K562 (cell line): ENCODE data around the gene WDFY2. TPM values are rescaled to one million over a fixed set of nuclear protein-coding genes. Genes with fewer than 3 reads are reported as not detected.

Experiments
- BHLHE40 ChIP-seq: IDR thresholded peaks from 2 replicates; pipeline ENCODE4 v1.6.1; 2011; ENCODE audit warnings: low read length, improper control_type of control experiment
- CREB1 ChIP-seq, 2 experiments: sonication (generic) in 1 of 2; formaldehyde crosslinking in 1 of 2; IDR thresholded peaks; 2 replicates each; pipeline versions ENCODE4 v1.6.1 to v1.8.0; 2012 to 2022; ENCODE audit warnings: inconsistent platforms in 1 of 2, mild to moderate bottlenecking in 1 of 2, missing genetic modification reagents in 1 of 2, moderate library complexity in 1 of 2
- GATAD2B ChIP-seq: fragments of 450-650 bp; IDR thresholded peaks from 2 replicates; pipeline ENCODE4 v1.6.1; 2017; ENCODE audit warnings: mild to moderate bottlenecking, borderline replicate concordance
- KDM1A ChIP-seq, 2 experiments: fragments of 450-650 bp; IDR thresholded peaks; 2 replicates each; pipeline ENCODE4 v1.6.1; 2016; ENCODE audit warnings: mild to moderate bottlenecking in 2 of 2
- MTF1 ChIP-seq: fragments of 250-450 bp; sonication (Bioruptor Pico); IDR thresholded peaks from 2 replicates; pipeline ENCODE4 v1.9.0; 2021; ENCODE audit warnings: moderate library complexity, mild to moderate bottlenecking, inconsistent platforms, borderline replicate concordance
- POLR2H ChIP-seq: IDR thresholded peaks from 2 replicates; pipeline ENCODE4 v1.6.1; 2016; ENCODE audit warnings: missing genetic modification characterization, low read depth, mild to moderate bottlenecking, control low read depth, missing compliant biosample characterization, moderate library complexity
- TAL1 ChIP-seq: fragments of 450-650 bp; IDR thresholded peaks from 2 replicates; pipeline ENCODE4 v1.6.1; 2016; ENCODE audit warnings: mild to moderate bottlenecking
- XRCC5 ChIP-seq: fragments of 200-400 bp; formaldehyde crosslinking; IDR thresholded peaks from 2 replicates; pipeline ENCODE4 v1.6.1; 2017; ENCODE audit warnings: low read depth, mild to moderate bottlenecking, low read length
- ZNF212 ChIP-seq: fragments of 450-650 bp; formaldehyde crosslinking; IDR thresholded peaks from 2 replicates; pipeline ENCODE4 v1.4.0; 2020; ENCODE audit warnings: mild to moderate bottlenecking
- ZNF280A ChIP-seq: fragments of 450-650 bp; IDR thresholded peaks from 2 replicates; pipeline ENCODE4 v1.6.1; 2018; ENCODE audit warnings: mild to moderate bottlenecking, low read depth; ENCODE audit not compliant: partially characterized antibody
- ZNF707 ChIP-seq: fragments of 250-450 bp; sonication (Bioruptor Pico); conservative IDR thresholded peaks from 2 replicates; pipeline ENCODE4 v1.8.0; 2022; ENCODE audit warnings: inconsistent platforms, mild to moderate bottlenecking, moderate library complexity
- polyA plus RNA-seq, 8 experiments: library from polyadenylated mRNA; depleted of rRNA in 4 of 8; stranded (reverse) in 5 of 8; unstranded in 3 of 8; fragments of >200 nt; fragmentation: Nextera tagmentation in 2 of 8; fragmentation: Illumina TruSeq in 1 of 8; extraction: Ambion mirVana in 2 of 8; extraction: Trizol in 1 of 8; gene quantifications; 2 replicates each; pipeline versions ENCODE4 v1.2.1 to v1.2.3, GENCODE V29; 2011 to 2014; ENCODE audit warnings: inconsistent platforms in 1 of 8, missing spikeins in 1 of 8
- total RNA-seq, 7 experiments: library from RNA; depleted of rRNA in 6 of 7; stranded (reverse); fragments of >200 nt in 6 of 7; fragmentation: Illumina TruSeq in 2 of 7; extraction: Trizol in 2 of 7; gene quantifications; 2 replicates each; pipeline versions ENCODE4 v1.2.1 to v1.2.3, GENCODE V29; 2011 to 2021; ENCODE audit warnings: low replicate concordance in 1 of 7
- TF ChIP-seq, protein P1 (sequence below): fragments of 250-450 bp; sonication (Bioruptor Pico); IDR thresholded peaks from 2 replicates; pipeline ENCODE4 v1.6.1; 2021; ENCODE audit warnings: mild to moderate bottlenecking
- TF ChIP-seq, protein P2 (sequence below): fragments of 450-650 bp; IDR thresholded peaks from 2 replicates; pipeline ENCODE4 v1.6.1; 2016
- TF ChIP-seq, protein P3 (sequence below): sonication (generic); formaldehyde crosslinking; IDR thresholded peaks from 2 replicates; pipeline ENCODE4 v1.8.0; 2022; ENCODE audit warnings: mild to moderate bottlenecking, missing genetic modification reagents, borderline replicate concordance
- TF ChIP-seq, protein P4 (sequence below): fragments of 200-400 bp; formaldehyde crosslinking; IDR thresholded peaks from 2 replicates; pipeline ENCODE4 v1.6.1; 2017; ENCODE audit warnings: mild to moderate bottlenecking, low read depth, low read length, moderate library complexity

WDFY2 gene
- total and polyA plus RNA-seq, 9 of the 15 experiments (the other 6 are each of a cell fraction or from before 2014, with no cell fraction given), result 0.66 to 6.4 (median 4.4) TPM

- TF ChIP-seq, protein P1, sequence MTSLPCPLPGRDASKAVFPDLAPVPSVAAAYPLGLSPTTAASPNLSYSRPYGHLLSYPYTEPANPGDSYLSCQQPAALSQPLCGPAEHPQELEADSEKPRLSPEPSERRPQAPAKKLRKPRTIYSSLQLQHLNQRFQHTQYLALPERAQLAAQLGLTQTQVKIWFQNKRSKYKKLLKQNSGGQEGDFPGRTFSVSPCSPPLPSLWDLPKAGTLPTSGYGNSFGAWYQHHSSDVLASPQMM (CRISPR knock-in tag), result no peak
- TF ChIP-seq GATAD2B (0 out of 2 replicates have a peak, but pooled peaks have one; percentile 71), ZNF707 (CRISPR knock-in tag) (no peak), MTF1 (CRISPR knock-in tag) (no peak), XRCC5 (no peak), ZNF280A (no peak), BHLHE40 (peak; percentile 81), TAL1 (peak; percentile 75; the same call in 1 of the 2 replicates), POLR2H (tag) (peak; percentile 54; the same call in 1 of the 2 replicates), KDM1A (IDR thresholded peaks at IDR 0.05) (no peak), ZNF212 (CRISPR knock-in tag) (no peak), CREB1 (IDR thresholded peaks at IDR 0.05) (peak; percentile 74), CREB1 (CRISPR knock-in tag; IDR thresholded peaks at IDR 0.05) (peak; percentile 86)
- TF ChIP-seq, protein P2, sequence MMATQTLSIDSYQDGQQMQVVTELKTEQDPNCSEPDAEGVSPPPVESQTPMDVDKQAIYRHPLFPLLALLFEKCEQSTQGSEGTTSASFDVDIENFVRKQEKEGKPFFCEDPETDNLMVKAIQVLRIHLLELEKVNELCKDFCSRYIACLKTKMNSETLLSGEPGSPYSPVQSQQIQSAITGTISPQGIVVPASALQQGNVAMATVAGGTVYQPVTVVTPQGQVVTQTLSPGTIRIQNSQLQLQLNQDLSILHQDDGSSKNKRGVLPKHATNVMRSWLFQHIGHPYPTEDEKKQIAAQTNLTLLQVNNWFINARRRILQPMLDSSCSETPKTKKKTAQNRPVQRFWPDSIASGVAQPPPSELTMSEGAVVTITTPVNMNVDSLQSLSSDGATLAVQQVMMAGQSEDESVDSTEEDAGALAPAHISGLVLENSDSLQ, result no peak
- TF ChIP-seq, protein P3, sequence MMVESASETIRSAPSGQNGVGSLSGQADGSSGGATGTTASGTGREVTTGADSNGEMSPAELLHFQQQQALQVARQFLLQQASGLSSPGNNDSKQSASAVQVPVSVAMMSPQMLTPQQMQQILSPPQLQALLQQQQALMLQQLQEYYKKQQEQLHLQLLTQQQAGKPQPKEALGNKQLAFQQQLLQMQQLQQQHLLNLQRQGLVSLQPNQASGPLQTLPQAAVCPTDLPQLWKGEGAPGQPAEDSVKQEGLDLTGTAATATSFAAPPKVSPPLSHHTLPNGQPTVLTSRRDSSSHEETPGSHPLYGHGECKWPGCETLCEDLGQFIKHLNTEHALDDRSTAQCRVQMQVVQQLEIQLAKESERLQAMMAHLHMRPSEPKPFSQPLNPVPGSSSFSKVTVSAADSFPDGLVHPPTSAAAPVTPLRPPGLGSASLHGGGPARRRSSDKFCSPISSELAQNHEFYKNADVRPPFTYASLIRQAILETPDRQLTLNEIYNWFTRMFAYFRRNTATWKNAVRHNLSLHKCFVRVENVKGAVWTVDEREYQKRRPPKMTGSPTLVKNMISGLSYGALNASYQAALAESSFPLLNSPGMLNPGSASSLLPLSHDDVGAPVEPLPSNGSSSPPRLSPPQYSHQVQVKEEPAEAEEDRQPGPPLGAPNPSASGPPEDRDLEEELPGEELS (CRISPR knock-in tag), result no peak
- TF ChIP-seq, protein P4, sequence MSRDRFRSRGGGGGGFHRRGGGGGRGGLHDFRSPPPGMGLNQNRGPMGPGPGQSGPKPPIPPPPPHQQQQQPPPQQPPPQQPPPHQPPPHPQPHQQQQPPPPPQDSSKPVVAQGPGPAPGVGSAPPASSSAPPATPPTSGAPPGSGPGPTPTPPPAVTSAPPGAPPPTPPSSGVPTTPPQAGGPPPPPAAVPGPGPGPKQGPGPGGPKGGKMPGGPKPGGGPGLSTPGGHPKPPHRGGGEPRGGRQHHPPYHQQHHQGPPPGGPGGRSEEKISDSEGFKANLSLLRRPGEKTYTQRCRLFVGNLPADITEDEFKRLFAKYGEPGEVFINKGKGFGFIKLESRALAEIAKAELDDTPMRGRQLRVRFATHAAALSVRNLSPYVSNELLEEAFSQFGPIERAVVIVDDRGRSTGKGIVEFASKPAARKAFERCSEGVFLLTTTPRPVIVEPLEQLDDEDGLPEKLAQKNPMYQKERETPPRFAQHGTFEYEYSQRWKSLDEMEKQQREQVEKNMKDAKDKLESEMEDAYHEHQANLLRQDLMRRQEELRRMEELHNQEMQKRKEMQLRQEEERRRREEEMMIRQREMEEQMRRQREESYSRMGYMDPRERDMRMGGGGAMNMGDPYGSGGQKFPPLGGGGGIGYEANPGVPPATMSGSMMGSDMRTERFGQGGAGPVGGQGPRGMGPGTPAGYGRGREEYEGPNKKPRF, result no peak
Measured at GRCh38 chr13:51803422-51804294, 219.4 kb downstream of the WDFY2 start, which contains the start of gene DHRS12 (continued).
